ENCODE results near the gene LCN12.

Gene LCN12

GRCh38 chr9:136964833-136965422, 12.9 kb downstream of the LCN12 start:
- no peak overlapping the region for H3K4me3 ChIP-seq (ENCODE audit: low read depth, low read length)
- no peak for TF ChIP-seq CTCF (IDR thresholded peaks at IDR 0.05; ENCODE audit: borderline replicate concordance, insufficient read depth, low read depth, low read length)

GRCh38 chr9:136965771-136966484, 13.9 kb downstream of the LCN12 start:
- H3K4me3 ChIP-seq (ENCODE audit: low read depth, low read length), result no peak overlapping the region
- no peak for TF ChIP-seq CTCF (IDR thresholded peaks at IDR 0.05; ENCODE audit: borderline replicate concordance, insufficient read depth, low read depth, low read length)

- TF ChIP-seq CTCF (IDR thresholded peaks at IDR 0.05; ENCODE audit: borderline replicate concordance, insufficient read depth, low read depth, low read length), result no peak
- H3K4me3 ChIP-seq (ENCODE audit: low read depth, low read length), result no peak overlapping the region
Observed at GRCh38 chr9:136968333-136969127, 16.5 kb downstream of the LCN12 start.

- no peak for TF ChIP-seq CTCF (IDR thresholded peaks at IDR 0.05; ENCODE audit: borderline replicate concordance, insufficient read depth, low read depth, low read length)
- no peak overlapping the region for H3K4me3 ChIP-seq (ENCODE audit: low read depth, low read length)
Observed at GRCh38 chr9:136969150-136969549, 17.1 kb downstream of the LCN12 start.

- no peak for TF ChIP-seq CTCF (IDR thresholded peaks at IDR 0.05; ENCODE audit: borderline replicate concordance, insufficient read depth, low read depth, low read length)
- H3K4me3 ChIP-seq (ENCODE audit: low read depth, low read length), result no peak overlapping the region
Observed at GRCh38 chr9:136969774-136970173, 17.7 kb downstream of the LCN12 start.

- H3K4me3 ChIP-seq (ENCODE audit: low read depth, low read length), result no peak overlapping the region
- no peak for TF ChIP-seq CTCF (IDR thresholded peaks at IDR 0.05; ENCODE audit: borderline replicate concordance, insufficient read depth, low read depth, low read length)
Observed at GRCh38 chr9:136970361-136970760, 18.3 kb downstream of the LCN12 start.

Data from GM12875 (cell line).